GM19372 (cell line): ENCODE results near the gene PPP6R2.
A peak's percentile ranks its signal among the peaks of the same experiment; 100 is the strongest.
"Not testable (repeated sequence)": the region's sequence is repeated elsewhere in the genome, so short reads cannot be mapped to it uniquely, and the experiment has no call there.

Experiments
- ATAC-seq: cut with Tn5 transposase; IDR thresholded peaks from one replicate; pipeline ENCODE4 v1.9.1; 2021; ENCODE audit warnings: mild to moderate bottlenecking, low read depth, moderate library complexity; ENCODE audit not compliant: unreplicated experiment

The PPP6R2 gene

GRCh38 chr22:50315289-50316113 is 27.6 kb upstream of the PPP6R2 start:
- no peak for ATAC-seq

GRCh38 chr22:50316114-50317065 is 26.7 kb upstream of the PPP6R2 start:
- no peak for ATAC-seq

- no peak for ATAC-seq
These were observed 25.9 kb upstream of the PPP6R2 start for GRCh38 chr22:50317178-50317577.

GRCh38 chr22:50317674-50318073 is 25.5 kb upstream of the PPP6R2 start:
- no peak for ATAC-seq

GRCh38 chr22:50318356-50318697 is 24.8 kb upstream of the PPP6R2 start:
- ATAC-seq: no peak

GRCh38 chr22:50318698-50319411 is 24.3 kb upstream of the PPP6R2 start:
- ATAC-seq: no peak

- no peak for ATAC-seq
These were observed 23.6 kb upstream of the PPP6R2 start for GRCh38 chr22:50319503-50319951.

GRCh38 chr22:50320116-50320515 is 23.0 kb upstream of the PPP6R2 start:
- no peak for ATAC-seq

- ATAC-seq: no peak
These were observed 22.3 kb upstream of the PPP6R2 start for GRCh38 chr22:50320671-50321325.

- not testable (repeated sequence) for ATAC-seq
These were observed 20.6 kb upstream of the PPP6R2 start for GRCh38 chr22:50322382-50323104.

GRCh38 chr22:50323900-50324299 is 19.2 kb upstream of the PPP6R2 start:
- ATAC-seq: no peak

- no peak for ATAC-seq
These were observed 17.5 kb upstream of the PPP6R2 start for GRCh38 chr22:50325444-50326224.

- no peak for ATAC-seq
These were observed 16.7 kb upstream of the PPP6R2 start for GRCh38 chr22:50326225-50326955.

GRCh38 chr22:50326956-50327710 is 16.0 kb upstream of the PPP6R2 start, which contains the start of gene DENND6B:
Gene DENND6B, minus strand, starts transcription at chr22:50327012. Its CDS starts 24 bp downstream, at chr22:50326988.
- ATAC-seq: peak; percentile 91

- ATAC-seq: no peak
These were observed 15.5 kb upstream of the PPP6R2 start for GRCh38 chr22:50327711-50328019.

GRCh38 chr22:50329236-50329635 is 13.9 kb upstream of the PPP6R2 start:
- no peak for ATAC-seq

GRCh38 chr22:50334433-50334832 is 8.7 kb upstream of the PPP6R2 start:
- ATAC-seq: not testable (repeated sequence)
